HepG2 (cell line): ENCODE results near the gene FAM110D. TPM values are rescaled to one million over a fixed set of nuclear protein-coding genes. Genes with fewer than 3 reads are reported as not detected.

Source experiments
- HMGXB4 ChIP-seq, 2 experiments: sonication (generic) in 1 of 2; formaldehyde crosslinking in 1 of 2; IDR thresholded peaks; 2 replicates each; pipeline versions ENCODE4 v1.4.0 to v1.6.1; 2018 to 2020; ENCODE audit warnings: missing genetic modification reagents in 2 of 2, borderline replicate concordance in 1 of 2, low read depth in 1 of 2, mild to moderate bottlenecking in 1 of 2, missing biosample characterization in 1 of 2
- HOXA3 ChIP-seq: sonication (generic); formaldehyde crosslinking; IDR thresholded peaks from 2 replicates; pipeline ENCODE4 v1.5.0; 2020; ENCODE audit warnings: missing genetic modification reagents
- NKX3-1 ChIP-seq: sonication (generic); formaldehyde crosslinking; IDR thresholded peaks from 2 replicates; pipeline ENCODE4 v1.5.0; 2020; ENCODE audit warnings: missing genetic modification reagents
- PHF20 ChIP-seq: sonication (generic); formaldehyde crosslinking; IDR thresholded peaks from 2 replicates; pipeline ENCODE4 v1.5.0; 2020; ENCODE audit warnings: mild to moderate bottlenecking, missing genetic modification reagents
- POGK ChIP-seq: sonication (generic); formaldehyde crosslinking; conservative IDR thresholded peaks from 2 replicates; pipeline ENCODE4 v1.8.0; 2022; ENCODE audit warnings: mild to moderate bottlenecking, moderate library complexity, missing genetic modification reagents
- RCOR2 ChIP-seq: IDR thresholded peaks from 2 replicates; pipeline ENCODE4 v1.6.1; 2016; ENCODE audit warnings: missing biosample characterization, missing genetic modification reagents
- THAP11 ChIP-seq: IDR thresholded peaks from 2 replicates; pipeline ENCODE4 v1.6.1; 2016; ENCODE audit warnings: missing biosample characterization, missing genetic modification reagents
- ZFY ChIP-seq: sonication (generic); formaldehyde crosslinking; IDR thresholded peaks from 2 replicates; pipeline ENCODE4 v1.4.0; 2020; ENCODE audit warnings: missing genetic modification reagents
- ZNF589 ChIP-seq: sonication (generic); formaldehyde crosslinking; conservative IDR thresholded peaks from 2 replicates; pipeline ENCODE4 v1.8.0; 2022; ENCODE audit warnings: mild to moderate bottlenecking, moderate library complexity, missing genetic modification reagents
- ZNF703 ChIP-seq: sonication (generic); formaldehyde crosslinking; IDR thresholded peaks from 2 replicates; pipeline ENCODE4 v1.5.1; 2020; ENCODE audit warnings: missing genetic modification reagents, mild to moderate bottlenecking, moderate library complexity, borderline replicate concordance
- ZNF879 ChIP-seq: sonication (generic); formaldehyde crosslinking; IDR thresholded peaks from 2 replicates; pipeline ENCODE4 v1.8.1; 2023; ENCODE audit warnings: missing genetic modification reagents
- polyA plus RNA-seq, 8 experiments: library from polyadenylated mRNA; depleted of rRNA in 3 of 8; stranded (reverse) in 7 of 8; unstranded in 1 of 8; fragments of >200 nt; fragmentation: Illumina TruSeq in 4 of 8; extraction: Trizol in 4 of 8; gene quantifications; 2 replicates each; pipeline versions ENCODE4 v1.2.1 to v1.2.3, GENCODE V29; 2011 to 2016; ENCODE audit warnings: low read depth in 4 of 8, missing spikeins in 1 of 8, mixed read lengths in 1 of 8; ENCODE audit not compliant: insufficient read depth in 1 of 8
- total RNA-seq, 5 experiments: library from RNA; depleted of rRNA; stranded (reverse); fragments of >200 nt; fragmentation: Illumina TruSeq; extraction: Trizol; gene quantifications; 2 replicates each; pipeline ENCODE4 v1.2.3, GENCODE V29; 2016; ENCODE audit warnings: low read depth in 1 of 5
- TF ChIP-seq, protein P1 (sequence below): sonication (generic); formaldehyde crosslinking; IDR thresholded peaks from 2 replicates; pipeline ENCODE4 v1.4.0; 2020; ENCODE audit warnings: missing genetic modification reagents
- TF ChIP-seq, protein P2 (sequence below): sonication (generic); formaldehyde crosslinking; IDR thresholded peaks from 2 replicates; pipeline ENCODE4 v1.4.0; 2020; ENCODE audit warnings: missing genetic modification reagents
- TF ChIP-seq, protein P3 (sequence below): sonication (generic); formaldehyde crosslinking; IDR thresholded peaks from 2 replicates; pipeline ENCODE4 v1.5.1; 2020; ENCODE audit warnings: missing genetic modification reagents, mild to moderate bottlenecking, borderline replicate concordance

Gene FAM110D
- total and polyA plus RNA-seq, 2 of the 13 experiments (the other 11 are each of a cell fraction or from before 2014, with no cell fraction given) = not detected

- TF ChIP-seq POGK (CRISPR knock-in tag) (peak; percentile 75; the same call in 1 of the 2 replicates), RCOR2 (CRISPR knock-in tag) (no peak), NKX3-1 (0 out of 2 replicates have a peak, but pooled peaks have one; percentile 28), ZNF589 (CRISPR knock-in tag) (0 out of 2 replicates have a peak, but pooled peaks have one; percentile 14), ZNF703 (0 out of 2 replicates have a peak, but pooled peaks have one; percentile 37), HMGXB4 (CRISPR knock-in tag; IDR thresholded peaks at IDR 0.05; ENCODE audit: borderline replicate concordance in 1 of 2, low read depth in 1 of 2) (0 out of 4 replicates have a peak, but pooled peaks of 1 of the 2 experiments have one; percentile 38), HOXA3 (CRISPR knock-in tag) (peak; percentile 55), THAP11 (CRISPR knock-in tag) (0 out of 2 replicates have a peak, but pooled peaks have one; percentile 18), PHF20 (no peak), ZNF879 (0 out of 2 replicates have a peak, but pooled peaks have one; percentile 39), ZFY (peak; percentile 64; the same call in 1 of the 2 replicates)
- TF ChIP-seq, protein P1, sequence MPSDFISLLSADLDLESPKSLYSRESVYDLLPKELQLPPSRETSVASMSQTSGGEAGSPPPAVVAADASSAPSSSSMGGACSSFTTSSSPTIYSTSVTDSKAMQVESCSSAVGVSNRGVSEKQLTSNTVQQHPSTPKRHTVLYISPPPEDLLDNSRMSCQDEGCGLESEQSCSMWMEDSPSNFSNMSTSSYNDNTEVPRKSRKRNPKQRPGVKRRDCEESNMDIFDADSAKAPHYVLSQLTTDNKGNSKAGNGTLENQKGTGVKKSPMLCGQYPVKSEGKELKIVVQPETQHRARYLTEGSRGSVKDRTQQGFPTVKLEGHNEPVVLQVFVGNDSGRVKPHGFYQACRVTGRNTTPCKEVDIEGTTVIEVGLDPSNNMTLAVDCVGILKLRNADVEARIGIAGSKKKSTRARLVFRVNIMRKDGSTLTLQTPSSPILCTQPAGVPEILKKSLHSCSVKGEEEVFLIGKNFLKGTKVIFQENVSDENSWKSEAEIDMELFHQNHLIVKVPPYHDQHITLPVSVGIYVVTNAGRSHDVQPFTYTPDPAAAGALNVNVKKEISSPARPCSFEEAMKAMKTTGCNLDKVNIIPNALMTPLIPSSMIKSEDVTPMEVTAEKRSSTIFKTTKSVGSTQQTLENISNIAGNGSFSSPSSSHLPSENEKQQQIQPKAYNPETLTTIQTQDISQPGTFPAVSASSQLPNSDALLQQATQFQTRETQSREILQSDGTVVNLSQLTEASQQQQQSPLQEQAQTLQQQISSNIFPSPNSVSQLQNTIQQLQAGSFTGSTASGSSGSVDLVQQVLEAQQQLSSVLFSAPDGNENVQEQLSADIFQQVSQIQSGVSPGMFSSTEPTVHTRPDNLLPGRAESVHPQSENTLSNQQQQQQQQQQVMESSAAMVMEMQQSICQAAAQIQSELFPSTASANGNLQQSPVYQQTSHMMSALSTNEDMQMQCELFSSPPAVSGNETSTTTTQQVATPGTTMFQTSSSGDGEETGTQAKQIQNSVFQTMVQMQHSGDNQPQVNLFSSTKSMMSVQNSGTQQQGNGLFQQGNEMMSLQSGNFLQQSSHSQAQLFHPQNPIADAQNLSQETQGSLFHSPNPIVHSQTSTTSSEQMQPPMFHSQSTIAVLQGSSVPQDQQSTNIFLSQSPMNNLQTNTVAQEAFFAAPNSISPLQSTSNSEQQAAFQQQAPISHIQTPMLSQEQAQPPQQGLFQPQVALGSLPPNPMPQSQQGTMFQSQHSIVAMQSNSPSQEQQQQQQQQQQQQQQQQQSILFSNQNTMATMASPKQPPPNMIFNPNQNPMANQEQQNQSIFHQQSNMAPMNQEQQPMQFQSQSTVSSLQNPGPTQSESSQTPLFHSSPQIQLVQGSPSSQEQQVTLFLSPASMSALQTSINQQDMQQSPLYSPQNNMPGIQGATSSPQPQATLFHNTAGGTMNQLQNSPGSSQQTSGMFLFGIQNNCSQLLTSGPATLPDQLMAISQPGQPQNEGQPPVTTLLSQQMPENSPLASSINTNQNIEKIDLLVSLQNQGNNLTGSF (CRISPR knock-in tag) = no peak
- TF ChIP-seq, protein P2, sequence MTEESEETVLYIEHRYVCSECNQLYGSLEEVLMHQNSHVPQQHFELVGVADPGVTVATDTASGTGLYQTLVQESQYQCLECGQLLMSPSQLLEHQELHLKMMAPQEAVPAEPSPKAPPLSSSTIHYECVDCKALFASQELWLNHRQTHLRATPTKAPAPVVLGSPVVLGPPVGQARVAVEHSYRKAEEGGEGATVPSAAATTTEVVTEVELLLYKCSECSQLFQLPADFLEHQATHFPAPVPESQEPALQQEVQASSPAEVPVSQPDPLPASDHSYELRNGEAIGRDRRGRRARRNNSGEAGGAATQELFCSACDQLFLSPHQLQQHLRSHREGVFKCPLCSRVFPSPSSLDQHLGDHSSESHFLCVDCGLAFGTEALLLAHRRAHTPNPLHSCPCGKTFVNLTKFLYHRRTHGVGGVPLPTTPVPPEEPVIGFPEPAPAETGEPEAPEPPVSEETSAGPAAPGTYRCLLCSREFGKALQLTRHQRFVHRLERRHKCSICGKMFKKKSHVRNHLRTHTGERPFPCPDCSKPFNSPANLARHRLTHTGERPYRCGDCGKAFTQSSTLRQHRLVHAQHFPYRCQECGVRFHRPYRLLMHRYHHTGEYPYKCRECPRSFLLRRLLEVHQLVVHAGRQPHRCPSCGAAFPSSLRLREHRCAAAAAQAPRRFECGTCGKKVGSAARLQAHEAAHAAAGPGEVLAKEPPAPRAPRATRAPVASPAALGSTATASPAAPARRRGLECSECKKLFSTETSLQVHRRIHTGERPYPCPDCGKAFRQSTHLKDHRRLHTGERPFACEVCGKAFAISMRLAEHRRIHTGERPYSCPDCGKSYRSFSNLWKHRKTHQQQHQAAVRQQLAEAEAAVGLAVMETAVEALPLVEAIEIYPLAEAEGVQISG (CRISPR knock-in tag) = peak; percentile 22; the same call in 1 of the 2 replicates
- TF ChIP-seq, protein P3, sequence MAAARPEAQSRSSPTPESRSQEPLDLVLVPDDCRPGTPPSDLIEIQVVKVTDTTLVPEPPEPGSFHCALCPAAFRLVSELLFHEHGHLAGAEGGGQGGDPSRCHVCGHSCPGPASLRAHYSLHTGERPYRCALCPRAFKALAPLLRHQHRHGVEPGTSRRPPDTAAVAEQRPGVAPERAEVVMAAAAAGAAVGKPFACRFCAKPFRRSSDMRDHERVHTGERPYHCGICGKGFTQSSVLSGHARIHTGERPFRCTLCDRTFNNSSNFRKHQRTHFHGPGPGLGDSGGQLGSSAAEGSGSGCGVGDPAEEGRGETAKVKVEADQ (CRISPR knock-in tag) = no peak
These were observed 2.7 kb downstream of the FAM110D start (continued) for GRCh38 chr1:26161415-26162219.
